G401 (cell line): Measurements from ENCODE around the gene CD300A. TPM values are rescaled to one million over a fixed set of nuclear protein-coding genes. Genes with fewer than 3 reads are reported as not detected.

Experiments used
- DNase-seq: peaks from one replicate; pipeline ENCODE4 v3.0.0-alpha.2; 2015; ENCODE audit warnings: low spot score
- in situ Hi-C: cut with HindIII; loops from 2 replicates; pipeline ENCODE4 v1.10.0; 2016; ENCODE audit warnings: low sequenced_read_pairs, mixed read lengths
- total RNA-seq: library from RNA; depleted of rRNA; stranded (reverse); fragments of >200 nt; shearing (Covaris generic); gene quantifications from 2 replicates; pipeline ENCODE4 v1.2.3, GENCODE V29; 2014; rRNA removed

Gene CD300A
- not detected in 2 replicates for total RNA-seq

GRCh38 chr17:74466111-74466827, at the start of gene CD300A:
CD300A (plus strand) TSS chr17:74466634; CDS start chr17:74466704, 70 bp downstream.
- DNase-seq: no peak

DNA sequence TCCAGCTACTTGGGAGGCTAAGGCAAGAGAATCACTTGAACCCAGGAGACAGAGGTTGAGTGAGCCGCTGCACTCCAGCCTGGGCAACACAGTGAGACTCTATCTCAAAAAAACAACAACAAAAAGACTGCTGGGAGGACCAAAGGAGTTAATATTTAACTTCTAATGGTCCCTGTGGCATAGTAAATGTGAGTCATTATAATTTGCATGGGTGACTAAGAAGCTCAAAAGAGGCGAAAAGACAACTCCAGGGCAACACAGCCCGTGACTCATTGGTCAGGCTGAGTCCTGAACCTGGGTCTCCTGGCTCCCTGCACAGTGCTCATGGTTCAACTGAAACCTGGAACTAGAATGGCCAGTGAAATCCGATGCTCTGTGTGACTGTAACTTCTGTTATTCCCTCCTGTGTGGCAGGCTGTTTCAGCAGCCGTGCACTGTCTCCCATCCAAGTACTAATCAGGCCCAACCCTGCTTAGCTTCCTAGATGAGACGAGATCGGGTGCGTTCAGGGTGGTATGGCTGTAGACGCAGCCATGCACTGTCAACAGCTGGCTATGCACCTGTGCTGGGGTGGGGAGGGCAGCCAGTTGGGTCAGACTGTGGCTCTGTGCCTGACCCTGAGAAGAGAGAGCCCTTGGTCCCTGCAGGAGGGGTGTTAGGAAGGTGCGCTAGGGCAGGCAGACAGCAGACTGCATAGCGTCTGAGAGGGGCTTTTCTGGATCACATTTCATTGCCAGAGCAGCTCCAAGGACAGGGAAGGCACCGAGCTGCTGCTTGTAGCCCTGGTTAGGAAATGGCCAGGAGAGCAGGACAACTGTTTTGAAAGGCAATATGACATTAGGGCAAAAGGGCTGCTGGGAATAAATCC, 49.0 kb upstream of the CD300A start:
- in situ Hi-C loops: no loop called here
- peak; percentile 59 for DNase-seq

More at GRCh38 chr17:74466111-74466827, at the start of gene CD300A:
- in situ Hi-C loops: no loop called here

GRCh38 chr17:74419928-74420411, 46.5 kb upstream of the CD300A start:
- in situ Hi-C loops: no loop called here
- no peak for DNase-seq

- in situ Hi-C loops: no loop called here
- no peak for DNase-seq
Observed at GRCh38 chr17:74424117-74424516, 42.3 kb upstream of the CD300A start.

- DNase-seq: no peak
- in situ Hi-C loops: no loop called here
Observed at GRCh38 chr17:74424657-74425056, 41.8 kb upstream of the CD300A start.

DNA sequence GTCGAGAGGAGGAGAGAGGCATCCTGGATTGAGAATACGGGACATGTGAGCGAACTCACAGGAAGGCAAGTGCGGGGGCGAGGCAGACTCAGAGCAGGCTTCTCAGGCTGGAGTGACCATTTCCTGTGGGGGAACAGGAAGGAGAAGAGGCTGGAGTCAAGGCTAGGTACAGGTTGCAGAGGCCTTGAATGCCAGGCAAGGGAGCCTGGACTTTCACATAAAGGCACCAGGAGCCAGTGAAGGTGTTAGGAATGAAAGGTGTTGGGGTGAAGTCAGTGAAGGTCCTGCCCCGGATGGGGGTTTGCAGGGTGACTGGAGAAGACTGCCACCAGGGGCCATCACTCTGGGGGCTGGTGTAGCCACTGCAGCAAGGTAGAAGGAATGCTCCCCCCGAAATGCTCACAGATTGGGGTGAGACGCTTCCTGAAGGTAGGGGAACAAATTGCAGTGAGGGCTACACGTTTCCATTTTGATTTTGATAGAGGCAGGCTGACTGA, 39.8 kb upstream of the CD300A start:
- no peak for DNase-seq
- in situ Hi-C loops: no loop called here

DNA sequence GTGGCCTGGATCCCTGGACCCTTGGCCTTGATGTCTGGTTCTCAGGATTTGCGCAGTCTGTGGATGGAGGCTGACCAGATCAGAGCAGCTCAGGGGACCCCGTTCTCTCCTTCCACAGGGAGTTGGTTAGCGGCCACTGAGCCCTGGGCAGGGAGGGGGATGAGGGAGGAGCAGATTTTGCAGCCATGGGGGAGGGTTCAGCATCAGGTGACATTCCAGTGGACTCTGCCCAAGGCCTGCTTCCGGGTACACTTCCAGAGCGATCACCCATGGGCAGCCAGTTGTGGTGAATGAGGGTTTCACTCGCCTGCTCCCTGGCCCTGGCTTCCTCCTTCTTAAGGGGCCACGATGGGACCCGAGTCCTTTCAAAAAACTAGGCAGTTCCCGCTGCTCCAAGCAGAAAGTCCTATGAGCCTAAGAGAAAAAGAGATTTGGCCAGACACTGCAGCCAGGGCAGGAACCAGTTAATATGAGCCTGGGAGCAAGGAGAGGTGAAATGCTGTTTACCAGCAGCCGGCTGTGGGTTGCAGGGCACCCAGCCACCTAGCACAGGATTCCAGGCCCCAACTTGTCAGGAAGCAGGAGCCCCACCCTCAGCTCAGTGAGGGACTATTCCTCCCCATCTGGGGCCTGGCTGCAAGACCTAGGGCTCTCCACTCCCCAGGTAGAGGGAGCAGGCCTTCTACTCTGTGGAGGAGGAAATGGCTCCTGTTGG, 39.2 kb upstream of the CD300A start:
- DNase-seq: no peak
- in situ Hi-C loops: no loop called here

DNA sequence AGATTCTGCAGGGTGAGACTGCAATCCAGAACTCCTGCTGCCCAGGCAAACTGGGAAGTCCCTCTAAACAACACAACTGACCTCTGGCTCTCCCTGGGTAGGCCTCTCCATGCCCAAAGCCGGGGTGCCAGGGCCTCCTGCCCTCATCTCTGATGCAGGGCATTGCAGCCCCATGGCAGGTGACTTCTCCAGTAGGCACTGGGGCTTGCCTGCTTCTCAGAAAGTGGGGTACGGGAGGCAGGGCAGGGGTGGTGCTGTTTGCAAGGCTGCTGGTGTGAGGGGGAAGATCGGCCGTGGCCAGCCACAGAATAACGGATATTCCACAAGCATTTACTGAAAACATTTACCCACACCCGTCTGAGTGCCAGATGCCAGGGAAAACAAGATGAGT, 38.7 kb upstream of the CD300A start:
- in situ Hi-C loops: no loop called here
- no peak for DNase-seq

GRCh38 chr17:74429604-74430384, 36.6 kb upstream of the CD300A start:
- peak; percentile 84 for DNase-seq
- in situ Hi-C loops: no loop called here

GRCh38 chr17:74430385-74430705, 36.1 kb upstream of the CD300A start:
- in situ Hi-C loops: no loop called here
- peak; percentile 74 for DNase-seq

- in situ Hi-C loops: no loop called here
- DNase-seq: peak; percentile 44
Observed at GRCh38 chr17:74430706-74431567, 35.5 kb upstream of the CD300A start.

DNA sequence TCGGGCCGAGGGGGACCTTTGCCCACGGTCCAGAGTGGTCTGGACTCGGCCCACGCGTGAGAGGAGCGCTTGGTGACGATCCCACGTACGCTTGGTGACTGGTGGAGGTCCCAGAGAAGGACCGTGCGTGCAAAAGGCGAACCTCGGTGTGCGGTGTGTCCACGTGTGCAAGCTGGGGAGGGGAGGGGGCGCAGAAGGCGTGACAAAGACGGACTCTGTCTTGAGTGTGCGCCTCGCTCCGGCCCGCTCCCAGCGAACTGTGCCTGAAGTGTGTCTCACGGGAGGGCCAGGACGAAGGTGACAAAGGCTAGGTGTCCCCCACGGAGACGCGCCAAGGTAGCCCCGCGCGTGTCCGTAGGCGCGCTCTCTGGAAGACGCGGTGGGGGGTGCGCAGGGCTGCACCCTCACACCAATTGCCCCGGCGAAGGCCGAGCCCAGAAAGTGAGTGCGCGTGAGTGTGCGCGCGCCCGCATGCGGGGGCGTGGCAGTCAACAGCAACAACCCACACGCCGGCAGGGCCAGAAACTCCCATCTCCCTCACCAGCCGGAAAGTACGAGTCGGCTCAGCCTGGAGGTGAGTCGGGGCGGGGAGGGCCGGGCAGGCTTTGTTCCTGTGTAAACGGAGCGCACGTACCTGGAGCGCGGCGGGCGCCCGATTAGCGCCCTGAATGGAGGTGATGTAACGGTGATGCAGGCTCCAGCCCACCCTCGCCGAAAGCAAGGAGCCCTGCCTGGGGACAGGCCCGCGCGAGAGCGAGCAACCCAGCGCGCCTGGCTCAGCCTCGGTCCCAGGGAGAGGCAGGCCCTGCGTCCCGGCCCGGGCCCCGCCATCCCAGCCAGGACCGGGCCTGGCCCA, 34.6 kb upstream of the CD300A start, which contains the start of gene GPRC5C:
TSS of gene GPRC5C (plus strand) at position 521 of the 856 bp plus-strand sequence. CDS start 7,689 bp downstream, outside the sequence.
- in situ Hi-C loops: no loop called here
- peak; percentile 91 for DNase-seq

GRCh38 chr17:74432424-74432690, 34.1 kb upstream of the CD300A start:
- in situ Hi-C loops: no loop called here
- no peak for DNase-seq

DNA sequence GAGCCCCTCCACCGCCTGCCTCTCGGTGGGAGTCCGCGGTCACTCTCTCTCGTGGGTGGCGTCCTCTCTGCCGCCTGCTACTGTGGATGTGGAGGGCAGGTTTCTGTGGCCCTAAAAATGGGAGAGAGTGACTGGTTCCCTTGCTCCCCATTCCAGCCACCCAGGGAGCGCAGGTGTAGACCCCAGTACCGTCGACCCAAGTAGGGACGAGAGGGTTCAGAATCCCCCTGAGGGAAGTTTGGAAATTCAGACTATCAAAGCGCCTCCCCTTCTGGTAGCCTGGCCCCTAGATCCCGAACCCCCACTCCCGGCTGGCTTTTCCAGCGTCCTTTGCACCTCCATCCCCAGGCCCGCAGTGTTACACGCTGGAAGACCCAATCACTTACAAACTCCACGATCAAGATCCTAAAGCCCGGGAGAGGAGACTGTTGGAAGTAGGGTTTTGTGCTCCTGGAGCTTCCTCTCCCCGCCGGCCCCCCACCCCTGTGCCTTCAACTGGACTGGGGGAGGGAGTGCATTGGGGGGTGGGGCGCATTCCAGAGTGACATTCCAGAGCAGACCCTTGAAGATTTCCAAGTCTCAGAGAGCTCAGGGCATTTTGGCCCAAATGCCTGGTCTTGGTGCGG, 33.6 kb upstream of the CD300A start:
- peak; percentile 40 for DNase-seq
- in situ Hi-C loops: no loop called here

DNA sequence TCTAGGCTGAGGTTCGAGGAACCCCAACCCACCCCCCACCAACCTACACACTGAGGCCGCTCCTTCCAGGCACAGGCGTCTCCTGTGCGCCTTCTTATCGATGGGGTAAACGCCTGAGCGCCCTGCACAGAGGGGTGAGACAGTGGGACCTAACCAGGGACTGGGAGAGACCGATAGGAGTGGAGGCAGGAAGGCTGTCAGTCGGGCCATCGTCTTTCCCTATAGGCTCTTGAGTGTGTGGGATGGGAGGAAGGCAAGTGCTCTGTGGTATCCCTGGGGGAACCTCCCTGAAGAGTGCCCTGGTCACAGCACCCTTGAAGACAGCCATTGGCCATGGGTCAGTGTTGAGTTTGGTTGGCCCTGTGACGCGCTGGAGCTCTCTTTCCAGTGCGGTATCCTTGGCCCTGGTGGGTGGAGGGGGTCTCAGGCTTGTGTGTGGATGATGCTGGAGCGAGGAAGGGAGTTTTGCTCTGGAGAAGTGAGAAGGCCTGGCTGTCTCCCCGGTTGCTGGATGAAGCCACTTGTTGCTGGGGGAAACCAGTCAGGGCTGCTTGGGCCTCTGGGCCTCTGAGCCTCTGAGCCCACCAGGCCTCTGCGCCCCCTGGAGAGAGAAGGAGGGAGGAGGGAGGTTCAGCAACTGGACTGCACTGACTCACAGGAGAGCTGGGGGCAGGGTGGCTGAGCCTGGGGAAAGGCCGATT, 32.9 kb upstream of the CD300A start:
- in situ Hi-C loops: no loop called here
- DNase-seq: peak; percentile 51

DNA sequence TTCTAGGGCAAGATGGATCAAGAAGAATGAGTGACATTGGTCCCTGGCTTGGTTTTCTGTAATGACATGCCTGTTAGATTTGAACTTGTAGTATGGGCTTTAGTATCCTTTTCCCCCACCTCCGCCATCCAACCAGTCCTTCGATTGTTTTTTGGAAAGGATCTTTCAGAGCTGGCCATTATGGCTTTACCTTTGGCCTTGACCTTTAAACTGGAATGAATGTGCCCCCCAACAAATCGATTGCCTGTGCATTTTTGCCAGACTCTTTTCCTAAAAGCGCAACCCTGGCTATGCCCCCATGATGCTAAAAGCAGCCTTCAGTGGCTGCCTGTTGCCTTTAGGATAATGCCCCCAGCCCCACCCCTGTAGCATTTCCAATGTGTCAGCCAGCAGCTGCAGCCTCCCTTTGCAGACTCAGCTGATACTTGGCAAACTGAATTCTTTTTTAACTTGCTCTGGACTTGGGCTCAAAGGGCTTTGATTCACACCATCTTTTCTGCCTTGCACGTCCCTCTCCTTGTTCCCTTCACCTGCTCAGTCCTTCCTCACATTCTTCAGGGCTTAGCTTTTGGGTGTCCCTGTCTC, 30.6 kb upstream of the CD300A start:
- in situ Hi-C loops: loop anchor here (5.0 kb wide), 1 partner anchor 89 kb away; no protein-coding TSS in a partner anchor
- DNase-seq: peak; percentile 47
